Colonic mucosa (tissue), 4 donors: Measurements from ENCODE around the gene VAV2. TPM values are rescaled to one million over a fixed set of nuclear protein-coding genes. Genes with fewer than 3 reads are reported as not detected.

Experiments
- DNase-seq: peaks from one replicate; pipeline ENCODE4 v3.0.0-alpha.2; 2020
- H3K27ac ChIP-seq: fragments of 200-600 bp; one replicate; pipeline ENCODE4 v1.8.0; 2021
- H3K27me3 ChIP-seq: fragments of 200-600 bp; one replicate; pipeline ENCODE4 v1.8.0; 2021
- H3K36me3 ChIP-seq: fragments of 200-600 bp; one replicate; pipeline ENCODE4 v1.8.0; 2021
- H3K4me1 ChIP-seq: fragments of 200-600 bp; one replicate; pipeline ENCODE4 v1.8.0; 2021; ENCODE audit warnings: mild to moderate bottlenecking
- H3K4me3 ChIP-seq: fragments of 200-600 bp; one replicate; pipeline ENCODE4 v1.8.0; 2021
- H3K9ac ChIP-seq, 2 donors: one replicate each; pipeline ENCODE4 v1.7.0; 2013; ENCODE audit warnings: control low read depth in 2 of 2, low read depth in 2 of 2, low read length in 2 of 2
- H3K9me3 ChIP-seq: fragments of 200-600 bp; one replicate; pipeline ENCODE4 v1.8.0; 2021
- intact Hi-C: fragments of 100-400 bp; cut with DNase I; formaldehyde crosslinking; loops from one replicate; pipeline ENCODE4 v1.14.1; 2022
- total RNA-seq, 2 donors: library from RNA; stranded (reverse); fragmentation: NEBNext Ultra II Directional in 1 of 2; extraction: Animal tissue kit (Norgen Biotek cat#: 25700) in 1 of 2; gene quantifications; one replicate each; pipeline ENCODE4 v1.2.1, GENCODE V29; 2021
- TF ChIP-seq, protein P1 (sequence below): fragments of 200-600 bp; IDR thresholded peaks from one replicate; pipeline ENCODE4 v1.8.0; 2022; ENCODE audit warnings: antibody characterized with exemption, mild to moderate bottlenecking
- donor health status: healthy.
- donor health status: DM: no; HTN: no; CAD: no.
- donor health status: DM: no; HTN: no; CAD: no.

Gene VAV2
- total RNA-seq, 2 donors from 2014 or later: 30.7 to 45.1 TPM

DNA sequence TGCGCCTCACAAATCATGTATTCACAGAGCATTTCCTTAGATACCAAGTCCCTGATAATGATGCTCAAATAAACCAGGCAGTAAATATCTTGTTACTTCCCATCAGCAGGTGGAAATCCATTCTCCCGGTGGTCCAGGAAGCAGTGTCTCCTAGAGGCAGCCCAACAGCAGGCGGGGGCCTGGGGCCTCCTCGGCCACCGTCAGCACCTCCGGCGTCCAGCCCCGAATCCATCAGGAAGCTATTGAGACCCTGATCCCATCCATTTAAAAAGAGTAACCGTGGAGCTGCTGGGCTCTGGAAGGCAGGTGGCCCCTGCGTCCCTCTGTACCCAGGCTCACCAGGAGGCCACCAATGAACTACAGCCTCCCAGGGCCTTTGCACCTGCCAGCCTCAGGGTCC, 54.0 kb downstream of the VAV2 start:
- Histone ChIP-seq H3K36me3 (no peaks in the 10 kb centered on the region), H3K4me3 (no peak overlapping the region), H3K9me3 (no peaks in the 10 kb centered on the region), H3K27me3 (no peaks in the 10 kb centered on the region), H3K9ac (no peak overlapping the region), H3K4me1 (peaks cover 11% of the 10 kb centered on the region), H3K27ac (no peak overlapping the region)
- TF ChIP-seq, protein P1, sequence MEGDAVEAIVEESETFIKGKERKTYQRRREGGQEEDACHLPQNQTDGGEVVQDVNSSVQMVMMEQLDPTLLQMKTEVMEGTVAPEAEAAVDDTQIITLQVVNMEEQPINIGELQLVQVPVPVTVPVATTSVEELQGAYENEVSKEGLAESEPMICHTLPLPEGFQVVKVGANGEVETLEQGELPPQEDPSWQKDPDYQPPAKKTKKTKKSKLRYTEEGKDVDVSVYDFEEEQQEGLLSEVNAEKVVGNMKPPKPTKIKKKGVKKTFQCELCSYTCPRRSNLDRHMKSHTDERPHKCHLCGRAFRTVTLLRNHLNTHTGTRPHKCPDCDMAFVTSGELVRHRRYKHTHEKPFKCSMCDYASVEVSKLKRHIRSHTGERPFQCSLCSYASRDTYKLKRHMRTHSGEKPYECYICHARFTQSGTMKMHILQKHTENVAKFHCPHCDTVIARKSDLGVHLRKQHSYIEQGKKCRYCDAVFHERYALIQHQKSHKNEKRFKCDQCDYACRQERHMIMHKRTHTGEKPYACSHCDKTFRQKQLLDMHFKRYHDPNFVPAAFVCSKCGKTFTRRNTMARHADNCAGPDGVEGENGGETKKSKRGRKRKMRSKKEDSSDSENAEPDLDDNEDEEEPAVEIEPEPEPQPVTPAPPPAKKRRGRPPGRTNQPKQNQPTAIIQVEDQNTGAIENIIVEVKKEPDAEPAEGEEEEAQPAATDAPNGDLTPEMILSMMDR: no peak
- no peak for DNase-seq
- intact Hi-C loops: no loop called here

DNA sequence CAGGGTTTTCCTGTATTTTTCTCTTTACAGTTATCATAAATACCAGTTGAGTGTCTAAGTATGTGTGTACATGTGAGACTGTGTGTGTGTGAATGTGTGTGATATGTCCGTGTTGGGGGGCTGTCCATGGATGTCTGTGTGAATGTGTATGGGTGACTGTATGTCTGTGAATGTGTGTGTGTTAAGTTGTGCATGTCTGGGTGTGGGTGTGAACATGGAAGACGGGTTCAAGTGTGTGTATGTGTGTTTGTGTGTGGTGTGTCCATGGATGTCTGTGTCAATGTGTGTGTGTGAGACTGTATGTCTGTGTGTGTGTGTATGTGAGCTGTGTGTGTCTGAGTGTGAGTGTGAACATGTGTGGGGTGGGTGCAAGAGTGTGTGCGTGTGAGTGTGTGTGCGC, 55.0 kb downstream of the VAV2 start:
- Histone ChIP-seq H3K4me1 (peaks cover 11% of the 10 kb centered on the region), H3K27ac (no peak overlapping the region), H3K27me3 (no peaks in the 10 kb centered on the region), H3K9ac (no peak overlapping the region), H3K4me3 (no peak overlapping the region), H3K9me3 (no peaks in the 10 kb centered on the region), H3K36me3 (no peaks in the 10 kb centered on the region)
- DNase-seq: no peak
- intact Hi-C loops: no loop called here
- TF ChIP-seq, protein P1: no peak

DNA sequence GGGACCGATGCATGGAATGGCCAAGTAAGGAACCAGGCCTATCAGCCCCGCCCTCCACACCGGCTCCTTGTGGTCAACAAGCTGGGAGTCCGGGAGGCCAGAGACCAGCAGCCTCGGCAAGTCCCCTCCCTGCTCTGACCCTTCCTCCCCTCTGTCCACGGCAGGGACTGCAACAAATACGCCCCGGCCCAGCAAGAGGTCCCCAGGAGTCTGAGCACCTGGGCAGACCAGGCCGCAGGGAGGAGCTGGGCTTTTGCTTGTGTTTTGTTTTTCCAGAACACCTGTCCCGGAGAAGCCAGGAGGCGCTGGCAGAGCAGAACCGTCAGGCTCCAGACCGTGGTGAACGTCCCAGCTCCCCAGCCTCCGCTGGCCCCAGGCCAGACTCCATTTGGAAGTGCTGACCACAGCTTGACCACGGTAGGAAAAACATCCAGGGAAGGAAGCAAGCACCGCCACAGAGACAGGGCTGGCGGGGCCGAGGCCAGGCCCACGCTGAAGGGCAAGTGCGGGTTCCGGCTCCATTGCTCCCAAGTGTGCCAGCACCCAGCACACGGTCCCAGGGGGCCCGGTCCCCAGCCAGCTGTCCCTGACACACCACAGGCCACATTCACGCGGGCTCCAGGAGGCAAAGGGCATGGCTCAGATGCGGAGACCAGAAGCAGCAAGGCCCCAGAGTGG, 56.7 kb downstream of the VAV2 start:
- H3K36me3 ChIP-seq: no peaks in the 10 kb centered on the region
- TF ChIP-seq, protein P1: no peak
- H3K27me3 ChIP-seq: no peaks in the 10 kb centered on the region
- H3K4me1 ChIP-seq: peaks cover 11% of the 10 kb centered on the region
- H3K9me3 ChIP-seq: no peaks in the 10 kb centered on the region
- DNase-seq: peak; percentile 63
- H3K9ac ChIP-seq: peak overlapping the region in 1 of 2 donors; percentile 51
- no peak overlapping the region for H3K4me3 ChIP-seq
- H3K27ac ChIP-seq: peak overlapping the region; percentile 60
- intact Hi-C loops: no loop called here

DNA sequence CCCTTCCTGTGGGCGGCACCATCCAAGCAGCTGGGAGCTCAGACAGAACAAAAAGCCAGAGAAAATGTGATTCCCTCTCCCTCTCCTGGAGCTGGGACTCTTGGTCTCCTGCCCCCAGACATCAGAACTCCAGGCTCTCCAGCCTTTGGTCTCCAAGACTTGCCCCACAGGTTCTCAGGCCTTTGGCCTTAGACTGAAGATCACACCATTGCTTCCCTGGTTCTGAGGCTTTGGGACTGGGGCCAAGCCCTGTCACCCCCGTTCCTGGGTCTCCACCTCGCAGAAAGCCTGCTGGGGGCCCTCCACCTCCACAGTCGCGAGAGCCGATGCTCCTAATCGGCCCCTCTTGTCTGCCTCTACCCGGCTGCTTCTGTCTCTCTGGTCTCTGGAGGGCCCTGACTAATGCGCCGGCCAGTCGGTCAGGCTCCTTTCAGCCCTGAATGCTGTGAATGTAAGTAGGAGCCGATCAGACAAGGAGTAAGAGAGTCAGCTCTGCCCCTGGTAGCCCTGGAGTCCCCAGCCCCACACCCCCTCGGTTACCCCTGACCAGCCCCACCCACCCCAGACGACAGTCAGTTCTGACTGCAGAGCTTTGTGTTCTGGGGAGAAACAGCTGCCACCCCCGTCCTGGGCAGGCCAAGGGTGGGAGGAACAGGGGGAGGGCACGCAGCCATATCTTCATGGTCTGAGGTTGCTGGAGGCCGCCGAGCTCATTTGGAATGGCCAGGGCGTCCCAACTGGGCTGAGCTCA, 57.5 kb downstream of the VAV2 start:
- Histone ChIP-seq H3K27ac (no peak overlapping the region), H3K36me3 (no peaks in the 10 kb centered on the region), H3K4me3 (no peak overlapping the region), H3K9me3 (no peaks in the 10 kb centered on the region), H3K9ac (no peak overlapping the region), H3K27me3 (no peaks in the 10 kb centered on the region), H3K4me1 (peaks cover 11% of the 10 kb centered on the region)
- intact Hi-C loops: no loop called here
- DNase-seq: no peak
- TF ChIP-seq, protein P1: no peak

DNA sequence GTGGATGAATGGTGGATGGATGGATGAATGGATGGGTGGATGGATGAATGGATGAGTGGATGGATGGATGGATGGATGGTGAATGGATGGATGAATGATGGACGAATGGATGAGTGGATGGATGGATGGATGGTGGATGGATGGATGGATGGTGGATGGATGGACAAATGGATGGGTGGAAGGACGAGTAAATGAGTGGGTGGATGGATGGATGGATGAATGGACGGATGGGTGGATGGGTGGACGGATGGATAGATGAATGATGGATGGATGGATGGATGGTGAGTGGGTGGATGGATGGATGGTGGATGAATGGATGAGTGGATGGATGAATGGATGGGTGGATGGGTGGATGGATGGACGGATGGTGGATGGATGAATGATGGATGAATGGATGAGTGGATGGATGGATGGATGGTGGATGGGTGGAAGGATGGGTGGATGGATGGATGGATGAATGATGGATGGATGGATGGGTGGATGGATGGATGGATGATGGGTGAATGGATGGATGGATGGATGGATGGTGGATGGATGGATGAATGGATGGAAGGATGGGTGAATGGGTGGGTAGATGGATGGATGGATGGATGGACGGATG, 58.6 kb downstream of the VAV2 start:
- intact Hi-C loops: no loop called here
- DNase-seq: no peak
- no peaks in the 10 kb centered on the region for H3K9me3 ChIP-seq
- no peaks in the 10 kb centered on the region for H3K36me3 ChIP-seq
- no peaks in the 10 kb centered on the region for H3K27me3 ChIP-seq
- peaks cover 11% of the 10 kb centered on the region for H3K4me1 ChIP-seq
- TF ChIP-seq, protein P1: no peak
- no peak overlapping the region for H3K4me3 ChIP-seq
- H3K9ac ChIP-seq: no peak overlapping the region
- H3K27ac ChIP-seq: no peak overlapping the region
